GM12891 (cell line): ENCODE results near the gene ALDH4A1.

Source experiments
- DNase-seq: peaks from one replicate; pipeline ENCODE4 v3.0.0; 2011; ENCODE audit warnings: low spot score; ENCODE audit not compliant: insufficient read length
- FAIRE-seq: peaks from 2 replicates; lab custom pipeline; 2011; peaks lifted over from hg19 to GRCh38; lab: Jason Lieb, UNC
- PAX5 ChIP-seq: IDR thresholded peaks from 2 replicates; pipeline ENCODE4 v1.6.1; 2011; ENCODE audit warnings: low read length, moderate library complexity, mild to moderate bottlenecking; ENCODE audit not compliant: insufficient read depth, severe bottlenecking
- POLR2A ChIP-seq: IDR thresholded peaks from 2 replicates; pipeline ENCODE4 v1.6.1; 2011; ENCODE audit warnings: low read depth, low read length, control low read depth
- POLR2AphosphoS5 ChIP-seq: IDR thresholded peaks from 2 replicates; pipeline ENCODE4 v1.6.1; 2011; ENCODE audit warnings: low read depth, low read length, control low read depth
- POU2F2 ChIP-seq: IDR thresholded peaks from 2 replicates; pipeline ENCODE4 v1.6.1; 2011; ENCODE audit warnings: low read depth, mild to moderate bottlenecking, control low read depth, low read length, moderate library complexity
- SPI1 ChIP-seq: IDR thresholded peaks from 2 replicates; pipeline ENCODE4 v1.6.1; 2011; ENCODE audit warnings: low read depth, low read length, control low read depth
- TAF1 ChIP-seq: IDR thresholded peaks from 2 replicates; pipeline ENCODE4 v1.6.1; 2011; ENCODE audit warnings: low read depth, low read length, control low read depth

Gene ALDH4A1

DNA sequence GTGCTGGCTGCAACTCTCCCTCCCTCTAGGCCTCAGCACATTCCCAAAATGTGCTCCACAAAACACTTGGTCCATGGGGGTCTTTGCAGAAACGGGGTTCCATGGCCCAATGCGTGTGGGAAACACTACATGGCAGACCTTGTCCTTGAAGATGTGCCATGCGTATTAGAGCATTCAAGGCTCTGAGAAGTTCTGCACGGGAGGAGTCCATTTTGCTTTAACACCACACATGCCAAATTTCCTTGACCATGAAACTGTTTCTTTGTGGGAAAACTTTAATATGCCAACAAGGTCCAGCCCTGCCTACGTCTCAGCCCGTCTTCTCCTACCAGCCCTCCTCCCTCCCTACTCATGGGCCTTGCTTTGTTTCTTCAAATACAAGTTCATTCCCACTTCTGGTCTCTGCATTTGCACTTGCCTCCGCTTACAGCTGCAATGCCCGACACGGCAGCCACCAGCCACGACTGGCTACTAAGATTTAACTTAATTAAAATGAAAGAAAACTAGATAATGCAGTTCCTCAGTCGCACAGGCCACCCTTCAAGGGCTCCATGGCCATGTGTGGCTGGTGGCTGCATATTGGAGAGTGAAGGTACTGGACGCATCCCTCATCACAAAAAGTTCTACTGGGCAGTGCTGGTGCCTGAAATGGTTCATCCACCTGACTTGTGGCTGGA, 23.7 kb downstream of the ALDH4A1 start:
- DNase-seq, result no peak
- FAIRE-seq, result no peak
- no peak for TF ChIP-seq POU2F2

DNA sequence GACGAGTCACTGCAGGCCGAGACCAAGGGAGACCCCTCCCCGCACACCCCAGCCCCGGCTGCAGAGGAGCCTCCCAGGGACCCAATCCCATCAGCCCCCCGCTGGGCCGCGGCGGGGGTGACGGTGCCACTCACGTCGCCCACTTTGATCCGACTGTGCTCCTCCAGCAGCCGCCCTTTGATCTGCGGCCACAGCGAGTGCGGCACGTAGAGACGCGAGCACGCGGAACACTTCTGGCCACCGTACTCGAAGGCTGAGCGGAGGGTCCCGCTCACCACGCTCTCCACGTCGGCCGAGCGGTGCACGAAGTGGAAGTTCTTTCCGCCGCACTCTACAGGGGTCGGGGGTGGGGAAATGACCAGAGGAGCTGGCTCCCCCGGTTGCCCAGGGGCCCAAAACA, 25.1 kb downstream of the ALDH4A1 start:
- FAIRE-seq, result no peak
- TF ChIP-seq PAX5 (no peak), POLR2A (no peak), POU2F2 (no peak), SPI1 (no peak)
- no peak for DNase-seq

DNA sequence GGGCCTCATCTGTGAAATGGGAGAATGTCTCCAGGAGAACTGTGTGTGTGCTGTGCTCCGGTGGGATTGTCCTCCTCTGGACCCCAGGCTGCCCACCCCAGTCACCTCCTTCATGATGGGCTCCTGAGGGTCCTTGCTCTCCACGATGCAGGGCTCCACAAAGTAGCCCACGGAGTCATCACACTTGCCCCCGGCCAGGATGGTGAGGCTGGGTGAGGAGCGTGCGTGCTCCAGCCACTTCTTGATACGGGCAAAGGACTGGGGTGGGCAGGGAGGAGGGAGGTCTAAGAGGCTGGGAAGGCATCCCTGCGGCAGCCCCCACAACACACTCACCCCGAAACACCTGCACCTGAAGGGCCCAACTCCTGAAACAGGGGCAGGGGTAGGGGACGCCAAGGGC, 26.1 kb downstream of the ALDH4A1 start:
- no peak for FAIRE-seq
- TF ChIP-seq POLR2A, result no peak
- no peak for TF ChIP-seq SPI1
- TF ChIP-seq POU2F2, result no peak
- no peak for TF ChIP-seq PAX5
- no peak for TF ChIP-seq POLR2AphosphoS5
- no peak for TF ChIP-seq TAF1
- DNase-seq, result no peak

DNA sequence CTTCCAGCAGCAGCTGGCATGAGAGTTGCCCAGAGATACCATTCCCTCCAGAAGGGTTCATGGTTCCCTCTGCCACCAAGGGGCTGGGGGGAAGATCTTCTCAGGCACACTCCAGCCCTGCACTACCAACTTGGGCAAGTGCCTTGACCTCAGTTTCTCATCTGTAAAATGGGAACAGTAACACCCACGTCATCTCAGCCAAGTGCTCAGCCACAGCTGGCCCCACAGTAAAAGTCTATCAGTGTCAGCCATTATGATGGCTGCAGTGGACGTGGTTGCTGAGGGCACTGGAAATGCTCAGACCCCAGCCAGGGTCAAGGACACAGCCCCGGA, 26.6 kb downstream of the ALDH4A1 start:
- no peak for TF ChIP-seq POLR2A
- TF ChIP-seq TAF1, result no peak
- no peak for TF ChIP-seq SPI1
- TF ChIP-seq PAX5, result no peak
- TF ChIP-seq POLR2AphosphoS5, result no peak
- TF ChIP-seq POU2F2, result no peak
- DNase-seq, result no peak
- no peak for FAIRE-seq

DNA sequence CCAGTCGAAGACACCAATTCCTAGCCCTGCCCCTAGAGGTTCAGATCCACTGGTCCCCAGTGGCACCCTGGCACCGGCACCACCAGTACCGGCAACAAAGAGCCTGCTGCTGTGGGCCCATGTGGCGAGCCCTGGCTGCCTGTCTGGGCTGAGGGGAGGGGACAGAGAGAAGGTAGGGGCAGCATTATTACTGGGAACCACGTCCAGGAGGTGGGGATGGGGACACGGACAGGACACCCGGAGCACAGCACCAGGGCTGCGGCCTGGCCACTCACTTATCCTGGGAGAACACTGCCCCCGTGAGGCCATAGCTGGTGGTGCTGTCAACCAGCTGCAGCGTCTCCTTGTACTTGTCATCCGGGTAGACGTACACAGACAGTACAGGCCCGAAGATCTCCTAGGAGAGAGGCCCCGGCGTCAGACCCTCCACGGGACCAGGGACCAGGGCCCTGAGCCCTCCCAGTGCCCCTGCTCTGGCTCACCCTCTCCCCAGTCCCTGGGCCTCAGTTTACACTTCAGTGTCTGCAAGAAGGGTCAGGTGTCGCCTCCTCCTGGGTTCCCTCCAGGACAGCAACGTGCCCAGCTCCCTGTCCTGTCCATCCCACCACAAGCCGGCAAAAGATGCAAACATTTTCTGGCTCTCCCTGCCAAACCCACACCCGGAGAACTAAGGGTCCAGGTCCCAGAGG, 27.1 kb downstream of the ALDH4A1 start:
- DNase-seq, result peak; percentile 91
- FAIRE-seq, result peak; percentile 95
- no peak for TF ChIP-seq POLR2AphosphoS5
- TF ChIP-seq POLR2A, result no peak
- no peak for TF ChIP-seq PAX5
- no peak for TF ChIP-seq TAF1
- TF ChIP-seq POU2F2, result no peak
- TF ChIP-seq SPI1, result no peak

DNA sequence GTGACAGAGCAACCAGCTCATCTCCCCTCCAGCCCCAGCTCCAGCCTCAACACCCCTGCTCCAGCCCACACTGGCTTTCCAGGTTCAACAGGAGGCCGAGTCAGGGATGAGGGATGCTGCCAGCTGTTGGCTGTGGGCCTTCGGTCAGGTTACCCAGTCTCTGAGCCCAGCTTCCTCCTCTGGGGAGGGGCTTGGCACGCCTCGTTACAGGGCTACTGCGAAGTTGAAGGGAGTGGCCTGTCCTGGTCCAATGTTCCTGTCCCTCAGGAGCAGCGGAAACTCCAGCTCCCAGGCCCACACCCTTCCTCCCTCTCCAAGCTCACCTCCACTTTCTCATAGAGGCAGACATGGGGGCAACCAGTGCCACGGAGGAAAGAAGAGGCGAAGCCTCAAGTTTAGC, 27.8 kb downstream of the ALDH4A1 start:
- TF ChIP-seq SPI1, result no peak
- TF ChIP-seq POLR2A, result no peak
- TF ChIP-seq PAX5, result no peak
- TF ChIP-seq POU2F2, result no peak
- TF ChIP-seq TAF1, result no peak
- no peak for TF ChIP-seq POLR2AphosphoS5
- FAIRE-seq (no peak), DNase-seq (no peak)

DNA sequence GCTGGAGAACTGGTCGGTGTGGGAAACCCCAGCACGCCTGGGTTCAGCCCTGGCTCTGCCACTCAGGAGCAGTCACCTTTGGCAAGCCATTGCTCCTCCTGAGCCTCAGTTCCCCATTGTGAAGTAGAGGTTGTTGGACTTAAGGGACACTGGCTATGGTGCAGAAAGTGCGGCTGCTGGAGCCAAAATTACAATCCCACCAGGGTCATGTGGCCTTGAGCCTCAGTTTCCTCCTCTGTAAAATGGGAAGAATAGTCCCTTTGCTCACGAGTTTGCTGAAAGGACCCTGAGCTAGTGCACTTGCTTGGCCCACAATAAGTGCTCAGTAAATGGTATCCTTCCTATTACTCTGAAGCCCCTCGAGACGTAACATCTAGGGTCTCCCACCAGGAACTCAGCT, 28.3 kb downstream of the ALDH4A1 start:
- FAIRE-seq (no peak), DNase-seq (no peak)
- TF ChIP-seq POLR2AphosphoS5 (no peak), TAF1 (no peak), POU2F2 (no peak), PAX5 (no peak)

DNA sequence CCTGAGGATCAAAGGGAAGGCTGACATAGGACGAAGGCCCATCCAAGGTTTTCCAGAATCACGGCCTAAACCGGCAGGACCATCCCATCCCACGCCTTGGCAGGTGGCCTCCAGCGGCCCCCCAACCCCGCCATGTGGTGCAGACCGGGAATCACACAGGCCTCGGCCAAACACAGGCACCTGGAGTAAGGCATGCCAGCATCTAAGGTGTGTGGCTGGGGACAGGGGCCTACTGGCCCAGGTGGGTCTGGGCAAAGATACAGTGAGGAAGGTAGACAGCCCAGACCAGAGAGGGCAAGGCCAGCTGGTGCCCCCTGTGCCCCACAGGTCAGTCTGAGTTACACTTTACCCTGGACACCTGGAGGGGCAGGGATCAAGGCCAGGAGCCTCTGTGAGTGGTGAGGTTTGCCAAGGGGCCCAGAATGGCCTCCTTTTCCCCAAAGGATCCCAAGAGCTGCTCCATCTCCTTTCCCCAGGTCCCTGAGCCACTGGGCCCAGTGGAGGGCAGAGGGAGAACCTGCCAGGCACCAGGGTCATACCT, 30.2 kb downstream of the ALDH4A1 start:
- no peak for DNase-seq
- TF ChIP-seq POLR2AphosphoS5 (no peak), POLR2A (no peak), TAF1 (no peak), POU2F2 (no peak), PAX5 (no peak), SPI1 (no peak)
- FAIRE-seq, result no peak

DNA sequence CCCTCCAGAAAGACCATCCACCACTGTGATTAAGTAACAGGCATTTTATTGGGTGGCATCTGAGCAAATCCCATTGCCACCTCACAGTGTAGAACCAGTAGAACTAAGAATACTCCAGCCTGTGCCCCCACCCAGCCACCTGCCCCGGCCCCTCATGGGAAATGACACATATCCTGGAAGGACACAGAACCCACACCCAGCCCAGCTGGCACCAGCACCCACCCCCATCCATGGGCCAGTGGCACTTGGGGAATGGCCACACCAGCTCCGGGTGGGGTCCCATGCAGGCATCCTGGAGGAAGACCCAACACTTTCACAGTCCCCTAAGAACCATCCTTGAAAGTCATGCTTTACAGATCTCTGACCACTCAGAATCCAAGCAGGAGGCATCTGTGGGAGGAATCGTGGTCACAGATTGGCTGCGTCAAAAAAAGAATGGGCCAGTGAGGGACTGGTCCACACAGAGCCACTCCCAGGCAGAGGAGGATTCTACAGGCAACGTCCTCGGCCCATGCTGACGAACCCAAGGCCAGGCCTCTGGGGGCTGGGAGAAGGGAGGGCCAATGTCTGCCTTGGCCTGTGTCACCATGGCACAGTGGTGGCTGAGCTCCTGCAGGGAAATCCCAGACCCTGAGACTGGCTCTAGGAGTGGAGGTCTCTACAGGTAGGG, 30.8 kb downstream of the ALDH4A1 start:
- FAIRE-seq (no peak), DNase-seq (no peak)
- TF ChIP-seq PAX5 (no peak), TAF1 (no peak), SPI1 (no peak), POLR2A (no peak), POLR2AphosphoS5 (no peak), POU2F2 (no peak)
